HG02981 (cell line): ENCODE measurements around the gene PPP5C.
"Not testable (repeated sequence)": the region's sequence is repeated elsewhere in the genome, so short reads cannot be mapped to it uniquely, and the experiment has no call there.

Source experiments
- ATAC-seq: cut with Tn5 transposase; IDR thresholded peaks from one replicate; pipeline ENCODE4 v1.9.1; 2021; ENCODE audit warnings: mild to moderate bottlenecking, moderate library complexity; ENCODE audit not compliant: unreplicated experiment

The PPP5C gene

GRCh38 chr19:46404753-46405468 is 58.0 kb downstream of the PPP5C start:
- no peak for ATAC-seq

- ATAC-seq, result no peak
These were observed 60.1 kb downstream of the PPP5C start for GRCh38 chr19:46406976-46407375.

GRCh38 chr19:46407856-46408663 is 61.2 kb downstream of the PPP5C start:
- no peak for ATAC-seq

- no peak for ATAC-seq
These were observed 61.8 kb downstream of the PPP5C start for GRCh38 chr19:46408664-46409039.

- ATAC-seq, result no peak
These were observed 62.3 kb downstream of the PPP5C start for GRCh38 chr19:46409191-46409590.

GRCh38 chr19:46410205-46411087 is 63.6 kb downstream of the PPP5C start:
- no peak for ATAC-seq

GRCh38 chr19:46411088-46411924 is 64.4 kb downstream of the PPP5C start:
- ATAC-seq, result no peak

- no peak for ATAC-seq
These were observed 65.2 kb downstream of the PPP5C start for GRCh38 chr19:46411925-46412649.

- ATAC-seq, result no peak
These were observed 65.9 kb downstream of the PPP5C start for GRCh38 chr19:46412650-46413261.

- no peak for ATAC-seq
These were observed 66.6 kb downstream of the PPP5C start, which contains the start of gene CCDC8 for GRCh38 chr19:46413262-46414031. CCDC8 (minus strand) TSS chr19:46413564; CDS start chr19:46412810, 754 bp downstream.

GRCh38 chr19:46414899-46415298 is 68.0 kb downstream of the PPP5C start:
- not testable (repeated sequence) for ATAC-seq

- ATAC-seq, result not testable (repeated sequence)
These were observed 69.2 kb downstream of the PPP5C start for GRCh38 chr19:46415804-46416709.

- ATAC-seq, result no peak
These were observed 73.2 kb downstream of the PPP5C start for GRCh38 chr19:46420056-46420455.

- ATAC-seq, result no peak
These were observed 75.5 kb downstream of the PPP5C start for GRCh38 chr19:46422344-46422743.

GRCh38 chr19:46423188-46423587 is 76.3 kb downstream of the PPP5C start:
- ATAC-seq, result no peak

GRCh38 chr19:46426035-46426505 is 79.2 kb downstream of the PPP5C start:
- ATAC-seq, result no peak

GRCh38 chr19:46426506-46427162 is 79.7 kb downstream of the PPP5C start:
- no peak for ATAC-seq
